PC-3 (cell line): ENCODE results near the gene TBX2. TPM values are rescaled to one million over a fixed set of nuclear protein-coding genes. Genes with fewer than 3 reads are reported as not detected.

Experiments
- ATAC-seq: fragments of 200-7000 bp; cut with Tn5 transposase; 2 replicates; pipeline ENCODE4 v1.9.1; 2020; ENCODE audit warnings: mild to moderate bottlenecking, moderate library complexity
- BruUV-seq: library from RNA; stranded (reverse); fragments of 400-500 nt; replicated peaks from 2 replicates; lab custom pipeline; 2021; lab: Mats Ljungman, UMichigan
- CTCF ChIA-PET: fragments of 300-600 bp; sonication (Branson Sonifier 250); formaldehyde crosslinking; loops from one replicate; lab custom pipeline; 2022; ENCODE audit warnings: antibody characterized with exemption; lab: Charles Lee
- POLR2A ChIA-PET: fragments of 300-600 bp; sonication (Branson Sonifier 250); formaldehyde crosslinking; loops from one replicate; lab custom pipeline; 2022; ENCODE audit warnings: antibody characterized with exemption; ENCODE audit not compliant: unreplicated experiment; lab: Charles Lee
- DNase-seq: peaks from one replicate; pipeline ENCODE4 v3.0.0-alpha.2; 2015
- H2AFZ ChIP-seq: fragments of 300-600 bp; sonication (generic); 2 replicates; pipeline ENCODE4 v1.6.0; 2016; ENCODE audit warnings: antibody characterized with exemption, low read length
- H3F3A ChIP-seq: fragments of 300-600 bp; sonication (generic); one replicate; pipeline ENCODE4 v1.6.0; 2017; ENCODE audit warnings: antibody characterized with exemption, low read length, control low read depth, mild to moderate bottlenecking; ENCODE audit not compliant: unreplicated experiment
- H3K27ac ChIP-seq: fragments of 300-600 bp; sonication (generic); 2 replicates; pipeline ENCODE4 v1.5.1; 2016; ENCODE audit warnings: mild to moderate bottlenecking, low read length
- H3K27me3 ChIP-seq: fragments of 300-600 bp; sonication (generic); 2 replicates; pipeline ENCODE4 v1.6.1; 2016; ENCODE audit warnings: low read length, mixed read lengths
- H3K36me3 ChIP-seq: fragments of 300-600 bp; sonication (generic); 2 replicates; pipeline ENCODE4 v1.6.1; 2016; ENCODE audit warnings: low read depth, mixed run types, low read length, mixed read lengths
- H3K4me1 ChIP-seq: fragments of 300-600 bp; sonication (generic); 2 replicates; pipeline ENCODE4 v1.5.1; 2016; ENCODE audit warnings: low read length; ENCODE audit not compliant: insufficient read depth
- H3K4me2 ChIP-seq: fragments of 300-600 bp; sonication (generic); 2 replicates; pipeline ENCODE4 v1.6.0; 2016; ENCODE audit warnings: low read length
- H3K4me3 ChIP-seq: fragments of 300-600 bp; sonication (generic); 2 replicates; pipeline ENCODE4 v1.5.1; 2016; ENCODE audit warnings: mild to moderate bottlenecking, low read length, mixed read lengths
- H3K79me2 ChIP-seq: fragments of 300-600 bp; sonication (generic); 2 replicates; pipeline ENCODE4 v1.6.1; 2017; ENCODE audit warnings: low read length, mixed read lengths
- H3K9ac ChIP-seq: fragments of 300-600 bp; sonication (generic); 2 replicates; pipeline ENCODE4 v1.6.0; 2016; ENCODE audit warnings: mild to moderate bottlenecking, low read length
- H3K9me2 ChIP-seq: fragments of 300-600 bp; sonication (generic); replicated peaks from 2 replicates; pipeline ENCODE4 v1.6.1; 2016; ENCODE audit warnings: mixed run types, low read length, mixed read lengths
- H3K9me3 ChIP-seq: fragments of 300-600 bp; sonication (generic); 2 replicates; pipeline ENCODE4 v1.6.1; 2016; ENCODE audit warnings: low read length, mixed read lengths
- H4K20me1 ChIP-seq: fragments of 300-600 bp; sonication (generic); 2 replicates; pipeline ENCODE4 v1.6.1; 2016; ENCODE audit warnings: low read length, mixed read lengths
- CTCF ChIP-seq: fragments of 300-600 bp; sonication (generic); conservative IDR thresholded peaks from 2 replicates; pipeline ENCODE4 v1.5.1; 2017; ENCODE audit warnings: antibody characterized with exemption, low read depth, mild to moderate bottlenecking, low read length
- EZH2 ChIP-seq: fragments of 300-600 bp; sonication (generic); IDR thresholded peaks from one replicate; pipeline ENCODE4 v1.6.1; 2017; ENCODE audit warnings: antibody characterized with exemption, mild to moderate bottlenecking, low read length; ENCODE audit not compliant: unreplicated experiment
- EZH2phosphoT487 ChIP-seq: fragments of 300-600 bp; sonication (generic); IDR thresholded peaks from 2 replicates; pipeline ENCODE4 v1.6.1; 2018; ENCODE audit warnings: mild to moderate bottlenecking, antibody characterized with exemption, low read length, borderline replicate concordance
- intact Hi-C: fragments of 100-400 bp; cut with micrococcal nuclease; formaldehyde crosslinking; loops from 2 replicates; pipeline ENCODE4 v1.9.0; 2023
- total RNA-seq: library from RNA; depleted of rRNA; stranded (reverse); fragments of >200 nt; gene quantifications from 2 replicates; pipeline ENCODE4 v1.2.3, GENCODE V29; 2014

The TBX2 gene
- total RNA-seq, 1 experiment from 2014 or later, result 7.1 TPM

GRCh38 chr17:61371179-61371578 lies 28.5 kb upstream of the TBX2 start:
- intact Hi-C loops, result no loop called here
- Histone ChIP-seq H2AFZ (no peak overlapping the region), H3K36me3 (no peaks in the 10 kb centered on the region), H3K9ac (no peak overlapping the region), H3K4me1 (no peaks in the 10 kb centered on the region), H3K27ac (no peak overlapping the region), H3K4me3 (no peak overlapping the region), H3K9me2 (no peaks in the 10 kb centered on the region), H3K4me2 (no peak overlapping the region), H3F3A (no peaks in the 10 kb centered on the region), H3K27me3 (no peaks in the 10 kb centered on the region), H4K20me1 (no peaks in the 10 kb centered on the region), H3K9me3 (no peaks in the 10 kb centered on the region), H3K79me2 (no peaks in the 10 kb centered on the region)
- ChIA-PET CTCF (no interaction called here), POLR2A (no interaction called here)
- BruUV-seq, result no TSS peak
- TF ChIP-seq EZH2phosphoT487 (no peak), CTCF (no peak), EZH2 (no peak)
- ATAC-seq (no peak), DNase-seq (no peak)

GRCh38 chr17:61371606-61372005 lies 28.0 kb upstream of the TBX2 start:
- no peaks in the 10 kb centered on the region for H4K20me1 ChIP-seq
- DNase-seq, result no peak
- no TSS peak for BruUV-seq
- no peaks in the 10 kb centered on the region for H3K9me3 ChIP-seq
- no peak for ATAC-seq
- TF ChIP-seq EZH2 (no peak), EZH2phosphoT487 (no peak), CTCF (no peak)
- intact Hi-C loops, result no loop called here
- H3K27ac ChIP-seq, result no peak overlapping the region
- POLR2A ChIA-PET, result no interaction called here
- CTCF ChIA-PET, result no interaction called here
- no peak overlapping the region for H3K4me3 ChIP-seq
- H3K4me1 ChIP-seq, result no peaks in the 10 kb centered on the region
- H3K9me2 ChIP-seq, result no peaks in the 10 kb centered on the region
- H3K27me3 ChIP-seq, result no peaks in the 10 kb centered on the region
- no peak overlapping the region for H2AFZ ChIP-seq
- H3K4me2 ChIP-seq, result no peak overlapping the region
- H3K36me3 ChIP-seq, result no peaks in the 10 kb centered on the region
- H3F3A ChIP-seq, result no peaks in the 10 kb centered on the region
- no peaks in the 10 kb centered on the region for H3K79me2 ChIP-seq
- H3K9ac ChIP-seq, result no peak overlapping the region

- TF ChIP-seq CTCF (no peak), EZH2phosphoT487 (no peak), EZH2 (no peak)
- intact Hi-C loops, result no loop called here
- DNase-seq (no peak), ATAC-seq (no peak)
- Histone ChIP-seq H3K36me3 (no peaks in the 10 kb centered on the region), H3K4me2 (no peak overlapping the region), H3K27ac (no peak overlapping the region), H3K79me2 (no peaks in the 10 kb centered on the region), H3K9me2 (no peaks in the 10 kb centered on the region), H3K9me3 (no peaks in the 10 kb centered on the region), H3K4me1 (no peaks in the 10 kb centered on the region), H3K27me3 (no peaks in the 10 kb centered on the region), H3K9ac (no peak overlapping the region), H3F3A (no peaks in the 10 kb centered on the region), H4K20me1 (no peaks in the 10 kb centered on the region), H3K4me3 (no peak overlapping the region), H2AFZ (no peak overlapping the region)
- no TSS peak for BruUV-seq
- ChIA-PET POLR2A (no interaction called here), CTCF (no interaction called here)
Measured at GRCh38 chr17:61372436-61372835, 27.2 kb upstream of the TBX2 start.
